ENCODE data around the gene PLEKHH3. TPM values are rescaled to one million over a fixed set of nuclear protein-coding genes. Genes with fewer than 3 reads are reported as not detected.

PLEKHH3 gene
- total and polyA plus RNA-seq, 10 donors = 9.4 to 19.5 (median 13.8) TPM

DNA sequence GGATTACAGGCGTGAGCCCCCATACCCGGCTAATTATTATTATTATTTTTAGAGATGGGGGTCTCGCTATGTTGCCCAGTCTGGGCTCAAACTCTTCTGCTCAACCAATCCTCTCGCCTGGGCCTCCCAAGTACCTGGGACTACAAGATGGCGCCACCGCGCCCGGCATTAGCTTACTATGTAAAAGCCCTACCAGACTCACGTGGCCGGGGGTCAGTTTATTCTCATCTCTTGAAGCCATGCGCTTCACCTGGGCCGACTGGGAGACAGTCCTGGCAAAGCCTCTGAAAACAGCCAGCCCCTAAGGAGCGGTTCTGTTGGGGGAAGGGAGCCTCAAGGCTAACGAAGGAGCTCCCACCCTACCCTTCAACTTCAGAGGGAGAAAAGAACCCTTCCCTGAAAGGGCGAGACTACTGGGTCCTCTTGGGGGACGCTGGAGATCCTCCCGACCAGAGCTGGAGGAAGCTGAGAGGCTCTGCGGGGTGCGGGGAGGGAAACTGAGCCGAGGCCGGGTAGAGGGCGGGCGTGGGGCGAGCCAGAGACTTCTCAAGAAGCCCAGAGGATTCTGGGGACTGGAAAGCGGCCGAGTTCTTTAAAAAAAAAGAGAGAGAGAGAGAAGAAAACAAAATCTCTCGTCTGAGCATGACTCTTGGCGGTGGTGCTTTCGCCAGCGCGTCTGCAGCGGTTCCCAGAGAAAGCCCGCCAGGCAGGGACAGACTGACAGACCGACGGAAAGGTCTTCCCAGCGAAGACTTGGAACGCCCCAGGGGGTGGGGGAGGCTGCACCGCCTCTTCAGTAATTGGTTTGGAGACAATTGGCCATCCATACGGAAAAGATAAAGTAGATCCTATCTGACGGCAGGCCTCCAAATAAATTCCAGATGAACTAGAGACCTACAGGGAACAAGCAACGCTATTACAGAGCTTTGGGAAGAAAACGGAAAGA lies 23.3 kb downstream of the PLEKHH3 start:
- no peaks in the 10 kb centered on the region for H3K36me3 ChIP-seq
- no peak for DNase-seq
- H3K4me1 ChIP-seq = peaks cover 0 to 21% (median 7%) of the 10 kb centered on the region in 6 donors
- TF ChIP-seq, protein P1, sequence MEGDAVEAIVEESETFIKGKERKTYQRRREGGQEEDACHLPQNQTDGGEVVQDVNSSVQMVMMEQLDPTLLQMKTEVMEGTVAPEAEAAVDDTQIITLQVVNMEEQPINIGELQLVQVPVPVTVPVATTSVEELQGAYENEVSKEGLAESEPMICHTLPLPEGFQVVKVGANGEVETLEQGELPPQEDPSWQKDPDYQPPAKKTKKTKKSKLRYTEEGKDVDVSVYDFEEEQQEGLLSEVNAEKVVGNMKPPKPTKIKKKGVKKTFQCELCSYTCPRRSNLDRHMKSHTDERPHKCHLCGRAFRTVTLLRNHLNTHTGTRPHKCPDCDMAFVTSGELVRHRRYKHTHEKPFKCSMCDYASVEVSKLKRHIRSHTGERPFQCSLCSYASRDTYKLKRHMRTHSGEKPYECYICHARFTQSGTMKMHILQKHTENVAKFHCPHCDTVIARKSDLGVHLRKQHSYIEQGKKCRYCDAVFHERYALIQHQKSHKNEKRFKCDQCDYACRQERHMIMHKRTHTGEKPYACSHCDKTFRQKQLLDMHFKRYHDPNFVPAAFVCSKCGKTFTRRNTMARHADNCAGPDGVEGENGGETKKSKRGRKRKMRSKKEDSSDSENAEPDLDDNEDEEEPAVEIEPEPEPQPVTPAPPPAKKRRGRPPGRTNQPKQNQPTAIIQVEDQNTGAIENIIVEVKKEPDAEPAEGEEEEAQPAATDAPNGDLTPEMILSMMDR (IDR thresholded peaks at IDR 0.05 in 8 of 11, conservative IDR thresholded peaks at IDR 0.05 in 3 of 11) = no peak
- TF ChIP-seq POLR2AphosphoS5 (IDR thresholded peaks at IDR 0.05) = peak in 1 of 3 donors; percentile 40
- TF ChIP-seq POLR2A (IDR thresholded peaks at IDR 0.05) = no peak
- peak overlapping the region in 5 of 8 donors; percentile 2 to 38 (median 7) for H3K4me3 ChIP-seq
- H3K27ac ChIP-seq = peak overlapping the region in 7 of 8 donors; percentile 15 to 68 (median 55)
- intact Hi-C loops (cut with DNase I; ENCODE audit: low total_unique reads) = no loop called here
- 33 to 37% (median 34%) methylated on average over 41 to 42 of the region's 42 CpGs for WGBS, 5 donors
- H3K9me3 ChIP-seq = no peaks in the 10 kb centered on the region
- H3K27me3 ChIP-seq (replicated peaks in 1 of 7) = peaks cover 0 to 29% (median 11%) of the 10 kb centered on the region in 7 donors

DNA sequence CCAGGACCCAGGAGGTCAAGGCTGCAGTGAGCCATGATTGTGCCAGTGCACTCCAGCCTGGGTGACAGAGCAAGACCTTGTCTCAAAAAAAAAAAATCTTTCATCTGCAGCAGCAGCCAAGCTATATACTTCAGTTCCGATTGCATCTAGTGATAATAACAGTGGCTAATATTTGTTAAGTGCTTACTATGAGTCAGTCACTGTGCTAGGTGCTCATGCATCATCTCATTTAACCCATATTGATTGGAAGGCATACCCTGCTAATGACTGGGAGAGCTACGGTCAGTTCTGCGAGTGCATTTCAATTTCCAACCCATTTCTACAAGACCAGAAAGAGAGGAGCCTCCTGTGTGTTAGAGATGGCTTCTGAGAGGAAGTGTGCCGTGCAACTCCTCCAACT lies 25.4 kb downstream of the PLEKHH3 start:
- Histone ChIP-seq H3K27ac (no peak overlapping the region), H3K36me3 (no peaks in the 10 kb centered on the region), H3K9me3 (no peaks in the 10 kb centered on the region), H3K4me1 (peaks cover 0 to 20% (median 7%) of the 10 kb centered on the region in 6 donors), H3K27me3 (replicated peaks in 1 of 7) (peaks cover 0 to 27% (median 11%) of the 10 kb centered on the region in 7 donors), H3K4me3 (no peak overlapping the region)
- DNase-seq = no peak
- TF ChIP-seq, protein P1 (IDR thresholded peaks at IDR 0.05 in 8 of 11, conservative IDR thresholded peaks at IDR 0.05 in 3 of 11) = no peak
- TF ChIP-seq POLR2A (IDR thresholded peaks at IDR 0.05) = no peak
- WGBS, 5 donors = 70 to 79% (median 75%) methylated on average over 4 of the region's 4 CpGs
- intact Hi-C loops (cut with DNase I; ENCODE audit: low total_unique reads) = no loop called here

DNA sequence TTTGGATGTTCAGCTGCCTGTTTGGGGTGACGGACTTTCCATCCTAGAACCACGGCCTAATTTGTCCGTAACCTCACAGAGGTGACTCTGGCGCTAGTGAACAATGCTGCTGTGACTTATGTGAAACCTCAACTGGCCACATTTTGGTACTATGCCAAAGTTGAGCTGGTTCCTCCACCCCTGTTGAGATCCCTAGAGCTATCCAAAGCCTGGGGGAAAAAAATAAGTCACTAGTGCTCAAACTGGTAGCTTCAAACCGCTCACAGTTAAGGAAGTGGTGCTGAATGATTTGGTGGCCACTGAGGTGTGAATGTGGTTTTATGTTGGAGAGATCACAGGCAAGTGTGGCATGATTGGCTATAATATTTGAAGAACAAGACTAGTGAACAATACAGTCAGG lies 29.0 kb downstream of the PLEKHH3 start:
- TF ChIP-seq POLR2AphosphoS5 (IDR thresholded peaks at IDR 0.05) = no peak
- TF ChIP-seq POLR2A (IDR thresholded peaks at IDR 0.05) = no peak
- TF ChIP-seq, protein P1 (IDR thresholded peaks at IDR 0.05 in 8 of 11, conservative IDR thresholded peaks at IDR 0.05 in 3 of 11) = no peak
- WGBS, 5 donors = 59 to 71% (median 66%) methylated on average over 5 of the region's 5 CpGs
- Histone ChIP-seq H3K4me1 (no peaks in the 10 kb centered on the region), H3K27me3 (replicated peaks in 1 of 7) (peaks cover 0 to 17% (median 0%) of the 10 kb centered on the region in 7 donors), H3K27ac (no peak overlapping the region), H3K36me3 (no peaks in the 10 kb centered on the region), H3K4me3 (no peak overlapping the region), H3K9me3 (no peaks in the 10 kb centered on the region)
- DNase-seq = no peak
- intact Hi-C loops (cut with DNase I; ENCODE audit: low total_unique reads) = no loop called here

DNA sequence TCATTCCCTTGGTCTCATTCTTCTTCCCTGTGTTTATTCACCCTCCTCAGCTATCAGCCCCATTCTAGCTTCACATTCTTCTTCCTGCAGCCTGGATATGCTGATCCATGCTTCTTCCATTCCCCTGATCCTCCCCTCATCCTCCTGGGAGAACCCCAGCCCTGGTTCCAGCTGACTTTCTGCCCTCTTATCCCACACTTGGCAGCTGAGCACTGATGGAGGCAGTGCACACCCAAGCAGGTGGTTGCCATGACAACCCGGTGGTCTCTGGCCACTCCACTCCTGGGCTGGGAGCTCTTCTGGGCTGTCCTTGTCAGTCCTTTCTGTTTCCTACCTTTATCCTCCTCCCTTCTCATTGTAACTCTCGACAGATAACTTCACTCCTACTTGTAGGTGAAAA lies 34.5 kb downstream of the PLEKHH3 start:
- H3K36me3 ChIP-seq = no peaks in the 10 kb centered on the region
- TF ChIP-seq POLR2AphosphoS5 (IDR thresholded peaks at IDR 0.05) = no peak
- no peak for TF ChIP-seq POLR2A (IDR thresholded peaks at IDR 0.05)
- WGBS, 5 donors = 27 to 39% (median 32%) methylated on average over 2 of the region's 2 CpGs
- H3K4me3 ChIP-seq = no peak overlapping the region
- no peak for DNase-seq
- H3K9me3 ChIP-seq = no peaks in the 10 kb centered on the region
- intact Hi-C loops (cut with DNase I; ENCODE audit: low total_unique reads) = no loop called here
- no peak overlapping the region for H3K27ac ChIP-seq
- H3K4me1 ChIP-seq = no peaks in the 10 kb centered on the region
- peaks cover 0 to 19% (median 0%) of the 10 kb centered on the region in 7 donors for H3K27me3 ChIP-seq (replicated peaks in 1 of 7)

Measured in spleen (tissue), 11 donors.